PC-9 (cell line): ENCODE measurements around the gene SAMHD1. TPM values are rescaled to one million over a fixed set of nuclear protein-coding genes. Genes with fewer than 3 reads are reported as not detected.
A peak's percentile ranks its signal among the peaks of the same experiment; 100 is the strongest.
"Not testable (repeated sequence)": the region's sequence is repeated elsewhere in the genome, so short reads cannot be mapped to it uniquely, and the experiment has no call there.

ENCODE experiments used
- BruUV-seq: library from RNA; stranded (reverse); fragments of 400-500 nt; replicated peaks from 2 replicates; lab custom pipeline; 2021; lab: Mats Ljungman, UMichigan
- CTCF ChIA-PET: fragments of 300-600 bp; sonication (Branson Sonifier 250); formaldehyde crosslinking; loops from one replicate; lab custom pipeline; 2022; ENCODE audit warnings: antibody characterized with exemption; lab: Charles Lee
- POLR2A ChIA-PET: fragments of 300-600 bp; sonication (Branson Sonifier 250); formaldehyde crosslinking; loops from one replicate; lab custom pipeline; 2022; ENCODE audit warnings: antibody characterized with exemption; ENCODE audit not compliant: unreplicated experiment; lab: Charles Lee
- DNase-seq, 2 experiments: peaks; one replicate each; pipeline versions ENCODE4 v3.0.0 to v3.0.0-alpha.2; 2015 to 2022; ENCODE audit warnings: mixed read lengths in 1 of 2
- H2AFZ ChIP-seq: fragments of 200-600 bp; sonication (generic); 2 replicates; pipeline ENCODE4 v1.8.1; 2017; ENCODE audit warnings: antibody characterized with exemption
- H3F3A ChIP-seq: fragments of 200-600 bp; sonication (generic); 2 replicates; pipeline ENCODE4 v1.8.1; 2017; ENCODE audit warnings: antibody characterized with exemption, mild to moderate bottlenecking, low read depth; ENCODE audit not compliant: insufficient read depth
- H3K27ac ChIP-seq: fragments of 200-600 bp; sonication (generic); 2 replicates; pipeline ENCODE4 v1.6.1; 2016; ENCODE audit warnings: mixed run types
- H3K27me3 ChIP-seq: fragments of 200-600 bp; sonication (generic); 2 replicates; pipeline ENCODE4 v1.6.1; 2016; ENCODE audit warnings: low read depth, mixed run types; ENCODE audit not compliant: insufficient read depth
- H3K36me3 ChIP-seq: fragments of 200-600 bp; sonication (generic); 2 replicates; pipeline ENCODE4 v1.6.1; 2016; ENCODE audit warnings: low read depth, mixed run types
- H3K4me1 ChIP-seq: fragments of 200-600 bp; sonication (generic); replicated peaks from 2 replicates; pipeline ENCODE4 v1.6.1; 2016; ENCODE audit warnings: mixed run types; ENCODE audit not compliant: insufficient read depth
- H3K4me2 ChIP-seq: fragments of 200-600 bp; sonication (generic); 2 replicates; pipeline ENCODE4 v1.6.1; 2017; ENCODE audit warnings: mixed run types
- H3K4me3 ChIP-seq: fragments of 200-600 bp; sonication (generic); 2 replicates; pipeline ENCODE4 v1.6.1; 2016; ENCODE audit warnings: mixed run types
- H3K79me2 ChIP-seq: fragments of 200-600 bp; sonication (generic); 2 replicates; pipeline ENCODE4 v1.6.1; 2017; ENCODE audit warnings: low read depth, mixed run types
- H3K9me2 ChIP-seq: fragments of 200-600 bp; sonication (generic); 2 replicates; pipeline ENCODE4 v1.8.1; 2017; ENCODE audit warnings: mild to moderate bottlenecking; ENCODE audit not compliant: insufficient read depth
- H3K9me3 ChIP-seq: fragments of 200-600 bp; sonication (generic); 2 replicates; pipeline ENCODE4 v1.8.1; 2016; ENCODE audit warnings: low read depth; ENCODE audit not compliant: insufficient read depth
- H4K20me1 ChIP-seq: fragments of 200-600 bp; sonication (generic); 2 replicates; pipeline ENCODE4 v1.8.1; 2017; ENCODE audit not compliant: insufficient read depth
- EZH2 ChIP-seq: fragments of 200-600 bp; sonication (generic); IDR thresholded peaks from 2 replicates; pipeline ENCODE4 v1.8.0; 2017; ENCODE audit warnings: antibody characterized with exemption, low read depth
- intact Hi-C: fragments of 100-400 bp; cut with micrococcal nuclease; formaldehyde crosslinking; loops from one replicate; pipeline ENCODE4 v1.10.0; 2022; ENCODE audit not compliant: unreplicated experiment
- total RNA-seq: library from RNA; stranded (reverse); gene quantifications from 2 replicates; pipeline ENCODE4 v1.2.3, GENCODE V29; 2021
- TF ChIP-seq, protein P1 (sequence below): fragments of 200-600 bp; sonication (generic); conservative IDR thresholded peaks from 2 replicates; pipeline ENCODE4 v1.6.1; 2017; ENCODE audit warnings: mixed run types, antibody characterized with exemption, mild to moderate bottlenecking, moderate library complexity

The SAMHD1 gene
- total RNA-seq, 1 experiment from 2014 or later, result 21.2 TPM

DNA sequence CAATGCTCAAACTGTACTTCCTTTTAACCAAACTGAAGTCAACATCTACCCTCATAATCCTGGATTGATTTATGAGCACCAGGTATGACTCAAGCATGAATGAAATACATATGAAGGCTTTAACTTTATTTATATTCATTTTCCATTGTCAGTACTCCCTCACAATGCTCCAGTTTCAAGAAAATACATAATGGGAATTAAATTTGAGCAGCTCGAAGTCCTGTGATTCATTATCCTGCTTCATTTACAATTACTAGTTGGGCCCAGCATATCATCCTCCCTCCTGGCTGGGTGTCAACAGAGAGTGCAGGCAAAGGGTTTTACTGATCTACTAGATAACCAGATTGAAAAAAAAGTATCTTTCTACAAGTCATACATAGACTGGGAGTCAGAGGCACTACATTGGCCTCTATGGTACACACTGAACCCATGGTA lies 10.1 kb downstream of the SAMHD1 start:
- Histone ChIP-seq H3K4me2 (no peak overlapping the region), H4K20me1 (no peaks in the 10 kb centered on the region), H3K27ac (no peak overlapping the region), H3K9me3 (no peaks in the 10 kb centered on the region), H3K4me3 (no peak overlapping the region), H3F3A (no peaks in the 10 kb centered on the region), H3K36me3 (no peaks in the 10 kb centered on the region), H3K4me1 (no peaks in the 10 kb centered on the region), H3K79me2 (no peaks in the 10 kb centered on the region), H2AFZ (no peak overlapping the region), H3K27me3 (no peaks in the 10 kb centered on the region), H3K9me2 (no peaks in the 10 kb centered on the region)
- DNase-seq, result peak in 1 of 2 experiments; percentile 40
- no peak for TF ChIP-seq EZH2
- TF ChIP-seq, protein P1, sequence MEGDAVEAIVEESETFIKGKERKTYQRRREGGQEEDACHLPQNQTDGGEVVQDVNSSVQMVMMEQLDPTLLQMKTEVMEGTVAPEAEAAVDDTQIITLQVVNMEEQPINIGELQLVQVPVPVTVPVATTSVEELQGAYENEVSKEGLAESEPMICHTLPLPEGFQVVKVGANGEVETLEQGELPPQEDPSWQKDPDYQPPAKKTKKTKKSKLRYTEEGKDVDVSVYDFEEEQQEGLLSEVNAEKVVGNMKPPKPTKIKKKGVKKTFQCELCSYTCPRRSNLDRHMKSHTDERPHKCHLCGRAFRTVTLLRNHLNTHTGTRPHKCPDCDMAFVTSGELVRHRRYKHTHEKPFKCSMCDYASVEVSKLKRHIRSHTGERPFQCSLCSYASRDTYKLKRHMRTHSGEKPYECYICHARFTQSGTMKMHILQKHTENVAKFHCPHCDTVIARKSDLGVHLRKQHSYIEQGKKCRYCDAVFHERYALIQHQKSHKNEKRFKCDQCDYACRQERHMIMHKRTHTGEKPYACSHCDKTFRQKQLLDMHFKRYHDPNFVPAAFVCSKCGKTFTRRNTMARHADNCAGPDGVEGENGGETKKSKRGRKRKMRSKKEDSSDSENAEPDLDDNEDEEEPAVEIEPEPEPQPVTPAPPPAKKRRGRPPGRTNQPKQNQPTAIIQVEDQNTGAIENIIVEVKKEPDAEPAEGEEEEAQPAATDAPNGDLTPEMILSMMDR, result no peak
- ChIA-PET CTCF (no interaction called here), POLR2A (no interaction called here)
- intact Hi-C loops, result no loop called here
- no TSS peak for BruUV-seq

DNA sequence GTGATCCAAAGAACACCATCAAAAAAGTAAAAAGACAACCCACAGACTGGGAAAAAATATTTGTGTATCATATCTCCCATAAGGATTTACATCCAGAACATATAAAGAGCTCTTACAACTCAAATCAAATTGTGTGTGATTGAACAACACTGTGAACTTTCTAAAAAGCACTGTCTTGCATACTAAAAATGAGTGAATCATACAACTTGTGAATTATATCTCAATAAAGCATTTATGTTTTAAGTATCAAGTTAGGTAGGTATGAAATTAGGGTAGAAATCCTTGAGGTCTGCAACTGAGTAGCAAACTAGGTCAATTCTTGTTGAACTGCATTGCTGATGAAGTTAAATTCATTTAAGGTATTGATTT lies 14.1 kb downstream of the SAMHD1 start:
- H3K27me3 ChIP-seq, result no peaks in the 10 kb centered on the region
- no peaks in the 10 kb centered on the region; the same call in 1 of the 2 replicates for H3K4me1 ChIP-seq
- no TSS peak for BruUV-seq
- H3K79me2 ChIP-seq, result no peaks in the 10 kb centered on the region
- intact Hi-C loops, result no loop called here
- POLR2A ChIA-PET, result no interaction called here
- H2AFZ ChIP-seq, result no peak overlapping the region
- no peak for TF ChIP-seq EZH2
- TF ChIP-seq, protein P1, result no peak
- no peak overlapping the region for H3K4me2 ChIP-seq
- H3K27ac ChIP-seq, result no peak overlapping the region
- H3K9me2 ChIP-seq, result no peaks in the 10 kb centered on the region
- no peaks in the 10 kb centered on the region for H3K9me3 ChIP-seq
- DNase-seq, result no peak
- H3F3A ChIP-seq, result peaks cover 9% of the 10 kb centered on the region; the same call in 1 of the 2 replicates
- CTCF ChIA-PET, result no interaction called here
- no peaks in the 10 kb centered on the region for H4K20me1 ChIP-seq
- no peak overlapping the region for H3K4me3 ChIP-seq
- no peaks in the 10 kb centered on the region for H3K36me3 ChIP-seq

DNA sequence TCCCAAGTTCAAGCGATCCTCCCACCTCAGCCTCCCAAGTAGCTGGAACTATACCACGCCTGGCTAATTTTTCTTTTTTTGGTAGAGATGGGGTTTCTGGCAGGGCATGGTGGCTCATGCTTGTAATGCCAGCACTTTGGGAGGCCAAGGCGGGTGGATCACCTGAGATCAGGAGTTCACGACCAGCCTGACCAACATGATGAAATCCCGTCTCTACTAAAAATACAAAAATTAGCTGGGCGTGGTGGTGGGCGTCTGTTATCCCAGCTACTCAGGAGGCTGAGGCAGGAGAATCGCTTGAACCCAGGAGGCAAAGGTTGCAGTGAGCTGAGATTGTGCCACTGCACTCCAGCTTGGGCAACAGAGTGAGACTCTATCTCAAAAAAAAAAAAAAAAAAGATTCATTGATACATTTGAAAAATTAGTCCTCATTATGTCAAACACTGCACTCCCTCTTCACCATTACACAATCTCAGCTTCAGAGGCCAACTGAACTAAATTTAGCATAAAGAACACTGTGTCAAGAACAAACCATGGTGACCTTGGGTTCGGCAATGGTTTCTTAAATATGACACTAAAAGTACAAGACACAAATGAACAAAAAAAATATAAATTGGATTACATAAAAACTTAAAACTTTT lies 14.6 kb downstream of the SAMHD1 start:
- intact Hi-C loops, H2AFZ ChIP-seq, H3K27me3 ChIP-seq, H3K79me2 ChIP-seq, H3K9me3 ChIP-seq, BruUV-seq, CTCF ChIA-PET, H3K27ac ChIP-seq, H4K20me1 ChIP-seq, H3K36me3 ChIP-seq, DNase-seq, POLR2A ChIA-PET, H3K4me2 ChIP-seq, H3K9me2 ChIP-seq, H3K4me3 ChIP-seq, H3F3A ChIP-seq, H3K4me1 ChIP-seq: not testable (repeated sequence)

DNA sequence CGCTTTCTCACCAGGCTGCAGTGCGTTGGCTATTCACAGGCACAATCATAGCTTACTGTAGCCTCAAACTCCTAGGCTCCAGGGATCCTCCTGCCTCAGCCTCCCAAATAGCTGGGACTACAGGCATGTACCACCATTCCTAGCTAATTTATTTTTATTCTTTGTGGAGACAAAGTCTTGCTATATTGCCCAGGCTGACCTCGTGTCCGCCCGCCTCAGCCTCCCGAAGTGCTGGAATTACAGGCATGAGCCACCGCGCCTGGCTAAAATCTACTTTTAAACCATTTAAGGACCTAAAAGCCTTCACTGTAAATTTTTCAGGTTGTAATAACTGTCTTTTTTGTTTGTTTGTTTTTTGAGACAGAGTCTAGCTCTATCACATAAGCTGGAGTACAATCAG lies 15.2 kb downstream of the SAMHD1 start:
- ChIA-PET CTCF (interaction anchor here (0.5 kb wide), 1 partner anchor 247 kb away, joined by 4 read pairs; no protein-coding TSS in a partner anchor), POLR2A (no interaction called here)
- H3K9me3 ChIP-seq, result no peaks in the 10 kb centered on the region
- H3K9me2 ChIP-seq, result no peaks in the 10 kb centered on the region
- H3K4me3 ChIP-seq, result no peak overlapping the region
- H2AFZ ChIP-seq, result no peak overlapping the region
- intact Hi-C loops, result no loop called here
- H3K27me3 ChIP-seq, result no peaks in the 10 kb centered on the region
- H3K36me3 ChIP-seq, result no peaks in the 10 kb centered on the region
- BruUV-seq, result no TSS peak
- H3K27ac ChIP-seq, result no peak overlapping the region
- TF ChIP-seq, protein P1, result no peak
- TF ChIP-seq EZH2, result no peak
- H3F3A ChIP-seq, result peaks cover 10% of the 10 kb centered on the region
- H4K20me1 ChIP-seq, result no peaks in the 10 kb centered on the region
- no peaks in the 10 kb centered on the region for H3K79me2 ChIP-seq
- DNase-seq, result no peak
- H3K4me1 ChIP-seq, result no peaks in the 10 kb centered on the region; the same call in 1 of the 2 replicates
- no peak overlapping the region for H3K4me2 ChIP-seq

DNA sequence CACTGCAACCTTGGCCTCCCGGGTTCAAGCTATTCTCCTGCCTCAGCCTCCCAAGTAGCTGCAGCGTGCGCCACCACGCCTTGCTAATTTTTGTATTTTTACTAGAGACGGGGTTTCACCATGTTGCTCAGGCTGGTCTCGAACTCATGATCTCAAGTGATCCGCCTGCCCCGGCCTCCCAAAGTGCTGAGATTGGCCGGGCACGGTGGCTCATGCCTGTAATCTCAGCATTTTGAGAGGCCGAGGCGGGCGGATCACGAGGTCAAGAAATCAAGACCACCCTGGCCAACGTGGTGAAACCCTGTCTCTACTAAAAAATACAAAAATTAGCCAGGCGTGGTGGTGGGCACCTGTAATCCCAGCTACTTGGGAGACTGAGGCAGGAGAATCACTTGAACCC lies 17.9 kb downstream of the SAMHD1 start:
- H3K36me3 ChIP-seq, H3K27ac ChIP-seq, DNase-seq, H3K9me2 ChIP-seq, H4K20me1 ChIP-seq, H3K4me1 ChIP-seq, H3K4me3 ChIP-seq, H3K79me2 ChIP-seq, intact Hi-C loops, H3K4me2 ChIP-seq, H3K27me3 ChIP-seq, POLR2A ChIA-PET, BruUV-seq, CTCF ChIA-PET, H3K9me3 ChIP-seq, H2AFZ ChIP-seq, H3F3A ChIP-seq: not testable (repeated sequence)
